NCI-H2171 (cell line): ENCODE measurements around the gene PADI1.
A peak's percentile ranks its signal among the peaks of the same experiment; 100 is the strongest.

Experiments used
- DNase-seq: peaks from one replicate; lab custom pipeline; 2025; lab: John Stamatoyannopoulos, UW

The PADI1 gene

DNA sequence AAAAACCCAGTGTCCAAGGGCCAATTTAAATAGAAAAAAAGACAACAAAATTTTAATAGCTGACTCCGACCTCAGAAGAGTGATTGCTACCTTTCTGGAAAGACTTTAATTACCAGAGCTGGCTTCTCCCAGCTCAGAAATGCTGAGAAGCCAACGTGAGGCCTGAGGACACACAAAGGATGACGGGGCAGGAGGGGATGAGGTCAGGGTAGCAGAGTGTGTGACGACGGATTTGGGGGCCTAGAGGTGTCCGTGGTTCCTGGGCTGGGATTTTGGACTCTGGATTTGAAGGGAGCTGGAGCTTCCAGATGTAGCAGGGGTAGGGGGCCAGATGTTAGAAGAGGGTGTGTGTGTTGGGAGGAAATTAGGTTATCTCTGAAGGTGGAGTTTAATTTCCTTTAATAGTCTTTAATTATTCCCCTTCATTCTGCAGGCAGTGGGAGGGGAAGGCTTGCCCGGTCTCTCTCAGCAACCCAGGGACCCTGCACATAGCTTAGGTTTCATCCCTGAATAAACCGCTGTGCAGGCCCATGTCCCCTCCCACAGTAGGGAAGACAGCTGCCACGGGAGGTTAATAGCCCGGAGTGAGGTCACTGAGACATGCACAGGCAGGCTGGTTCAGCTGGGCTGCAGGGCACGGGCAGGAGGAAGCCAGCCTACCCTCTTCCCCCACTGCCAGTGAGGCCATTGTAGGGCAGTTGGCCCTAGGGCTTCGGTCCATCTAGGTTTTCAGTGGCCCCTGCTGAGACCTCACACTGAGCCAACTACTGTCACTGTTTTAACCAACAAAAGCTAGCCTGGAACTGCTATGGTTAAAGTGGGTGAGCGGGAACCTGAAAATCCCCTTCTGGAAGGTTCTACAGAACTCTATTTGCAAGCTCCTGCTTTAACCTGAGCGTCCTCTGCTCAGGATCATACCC, 40.2 kb downstream of the PADI1 start:
- DNase-seq = peak; percentile 50

DNA sequence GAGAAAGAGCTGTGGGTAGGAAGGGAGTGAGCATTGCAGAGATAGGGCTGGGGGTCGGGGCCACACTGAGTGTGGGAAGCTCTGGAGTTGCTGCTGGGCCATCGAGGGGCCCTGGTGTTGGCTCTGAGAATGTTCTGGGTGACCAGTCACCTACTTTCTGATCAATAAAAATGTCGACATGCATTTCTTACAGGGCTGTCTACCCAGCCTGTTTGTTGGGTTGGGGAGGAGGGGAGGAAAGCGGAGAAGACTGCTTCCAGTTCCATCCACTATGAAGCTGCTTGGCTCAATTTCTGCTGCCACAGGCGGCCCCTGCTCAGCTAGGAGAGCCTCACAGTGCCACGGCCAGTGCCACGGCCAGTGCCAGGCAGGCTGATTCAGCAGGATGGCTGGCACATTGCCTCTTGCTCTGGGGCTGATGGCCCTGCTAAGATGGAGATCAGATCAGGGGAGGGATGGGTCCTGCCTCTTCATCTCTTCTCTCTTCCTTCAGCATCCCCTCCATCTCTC, 40.9 kb downstream of the PADI1 start:
- DNase-seq = no peak

DNA sequence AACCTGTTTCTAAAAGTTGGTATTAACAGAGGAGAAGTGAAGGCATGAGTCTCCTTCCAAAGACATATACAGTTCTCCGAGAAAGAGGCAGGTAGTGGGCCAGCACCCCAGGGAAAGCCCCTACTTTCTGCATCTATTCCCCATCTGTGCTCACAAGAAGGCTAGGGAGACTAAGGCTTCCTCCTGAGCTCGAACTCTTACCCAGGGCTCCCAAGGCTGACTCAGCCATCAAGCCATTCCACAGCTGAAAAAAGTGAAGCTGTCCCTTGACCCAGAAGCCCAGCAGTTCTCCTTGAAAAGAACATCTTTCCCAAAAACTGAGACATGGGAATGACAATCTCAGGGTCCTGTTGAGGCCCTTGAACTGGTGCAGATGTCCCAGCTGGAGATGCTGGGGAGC, 42.0 kb downstream of the PADI1 start:
- no peak for DNase-seq

DNA sequence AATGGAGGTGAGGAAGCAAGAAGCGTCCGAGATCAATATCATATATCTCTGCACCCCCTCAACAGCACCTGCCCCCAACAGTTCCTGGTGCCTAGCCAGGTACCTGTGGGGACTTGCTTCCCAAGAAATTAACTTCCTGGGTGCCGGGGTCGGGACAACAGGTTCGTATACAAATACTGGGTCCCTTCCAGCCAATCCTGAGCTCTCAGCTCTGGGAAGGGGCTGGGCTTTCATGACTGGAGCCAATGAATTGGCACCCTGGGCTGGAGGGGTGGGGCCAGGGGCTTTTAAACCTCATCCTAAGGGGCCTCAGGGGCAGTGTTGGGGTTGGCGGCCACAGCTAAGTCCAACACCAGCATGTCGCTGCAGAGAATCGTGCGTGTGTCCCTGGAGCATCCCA, 43.9 kb downstream of the PADI1 start, which contains the start of gene PADI3:
Gene PADI3, plus strand, starts transcription at position 318 of the 400 bp plus-strand sequence. Its CDS starts 40 bp downstream, at position 358.
- no peak for DNase-seq

DNA sequence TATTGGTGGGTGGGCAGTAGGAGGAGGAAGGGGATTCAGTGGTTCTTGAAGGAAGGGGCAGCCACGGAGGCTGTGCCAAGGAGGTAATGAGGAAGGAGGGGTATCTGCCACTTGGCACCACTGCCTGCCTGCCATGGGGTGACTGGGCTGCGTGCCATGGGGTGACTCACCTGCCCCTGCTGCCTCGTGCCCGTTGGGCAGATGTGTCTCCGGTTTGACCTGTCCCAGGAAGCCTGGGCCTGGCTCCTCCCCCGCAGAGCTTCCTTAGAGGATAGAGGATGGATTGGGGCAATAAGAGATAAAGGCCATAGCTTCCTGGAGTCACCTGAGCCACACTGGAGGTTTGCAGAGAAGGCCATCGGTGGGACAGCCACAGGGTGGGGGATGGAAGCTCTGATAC, 45.7 kb downstream of the PADI1 start:
- DNase-seq = no peak

DNA sequence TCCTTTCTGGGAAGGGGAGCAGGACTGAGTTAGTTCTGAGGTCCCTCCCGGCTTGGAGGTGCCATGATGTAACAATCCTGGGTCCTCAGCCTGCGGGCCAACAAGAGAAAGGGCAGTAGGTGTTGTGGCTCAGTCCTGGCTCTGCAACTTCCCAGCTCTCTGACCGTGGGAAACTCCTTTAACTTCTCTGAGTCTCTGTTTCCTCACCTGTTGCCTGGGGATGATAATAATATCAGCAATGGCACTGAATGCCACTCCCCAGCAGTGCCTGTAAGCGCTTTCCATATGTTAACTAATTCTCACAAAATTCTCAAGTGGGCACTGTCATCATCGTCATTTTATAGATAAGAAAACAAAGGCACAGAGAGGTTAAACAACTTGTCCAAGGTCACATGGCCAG, 46.3 kb downstream of the PADI1 start:
- DNase-seq = no peak

DNA sequence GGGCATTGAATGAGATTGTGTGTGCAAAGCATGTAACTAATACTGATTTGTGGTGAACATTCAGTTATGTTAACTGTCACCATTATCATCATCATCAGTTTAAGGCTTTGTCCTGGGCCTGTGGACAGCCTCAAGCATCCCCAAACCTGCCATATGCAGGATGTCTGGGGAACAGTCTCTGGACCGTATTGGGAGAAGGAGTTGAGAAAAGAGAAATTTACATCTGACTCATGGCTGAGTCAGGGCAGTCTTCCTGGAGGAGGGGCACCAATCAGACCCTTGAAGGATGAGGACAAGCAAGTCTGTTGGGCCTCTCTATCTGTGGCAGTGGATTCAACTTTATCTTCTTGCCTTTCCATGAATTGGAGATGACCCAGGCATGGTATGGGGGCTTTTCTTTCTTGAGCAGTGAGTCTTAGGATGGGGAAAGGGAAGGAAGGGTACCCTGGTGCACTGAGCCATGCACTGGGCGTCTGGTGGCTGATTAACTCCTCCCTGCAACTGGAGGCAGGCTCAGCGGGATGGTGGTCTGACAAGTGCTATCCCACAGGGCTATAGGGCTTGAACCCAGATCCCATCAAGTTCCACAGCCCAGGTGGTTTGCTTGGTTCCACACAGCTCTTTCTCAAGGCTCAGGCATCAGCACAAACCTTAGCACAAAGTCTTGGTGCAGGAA, 46.9 kb downstream of the PADI1 start:
- DNase-seq = no peak

DNA sequence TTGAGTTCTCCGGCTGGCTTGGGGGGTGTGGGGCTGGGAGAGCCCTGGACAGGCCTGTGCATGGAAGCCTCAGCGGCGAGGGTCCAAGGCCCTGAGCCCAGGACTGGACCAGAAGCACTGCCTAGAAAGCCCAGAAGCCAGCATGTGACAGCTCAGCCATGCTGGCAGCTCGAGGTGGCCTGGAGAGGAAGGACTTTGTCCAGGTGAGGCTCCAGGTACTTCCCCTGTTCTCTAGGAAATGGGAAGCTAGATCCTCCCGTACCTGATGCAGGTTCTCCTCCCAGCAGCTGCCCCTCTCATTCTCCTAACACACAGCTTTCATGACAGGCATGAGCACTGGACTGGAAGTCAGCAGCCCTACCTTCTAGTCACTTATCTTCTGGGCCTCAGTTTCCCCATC, 50.4 kb downstream of the PADI1 start:
- DNase-seq = no peak

DNA sequence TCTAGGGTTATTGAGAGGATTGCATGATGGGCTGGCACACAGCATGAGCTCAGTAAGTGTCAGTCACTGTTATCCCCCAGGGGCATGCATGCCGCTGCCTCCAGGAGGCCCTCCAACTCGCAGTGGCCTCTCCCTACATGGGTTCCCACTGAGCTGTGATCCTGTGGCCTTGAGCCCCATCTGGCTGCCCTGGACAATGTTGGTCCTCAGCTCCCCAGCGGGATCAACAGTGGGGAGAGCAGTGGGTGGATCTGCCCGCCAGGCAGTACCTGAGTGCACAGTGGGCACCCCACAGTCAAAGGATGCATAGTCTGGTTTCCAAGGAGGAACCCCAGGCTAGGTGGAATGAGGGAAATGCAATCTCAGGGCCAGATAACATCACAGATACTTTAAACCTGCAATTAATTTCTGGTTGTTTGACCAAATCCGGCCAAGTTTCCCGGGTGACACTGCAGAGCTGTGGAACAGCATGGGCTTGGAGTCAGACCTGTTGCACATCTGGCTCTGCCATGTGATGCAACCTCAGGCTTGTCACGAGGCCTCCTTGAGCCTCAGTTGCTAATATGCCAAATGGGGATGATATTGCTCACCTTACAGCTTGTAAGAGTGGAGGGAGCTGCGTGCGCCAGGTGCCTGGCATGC, 53.3 kb downstream of the PADI1 start:
- no peak for DNase-seq

DNA sequence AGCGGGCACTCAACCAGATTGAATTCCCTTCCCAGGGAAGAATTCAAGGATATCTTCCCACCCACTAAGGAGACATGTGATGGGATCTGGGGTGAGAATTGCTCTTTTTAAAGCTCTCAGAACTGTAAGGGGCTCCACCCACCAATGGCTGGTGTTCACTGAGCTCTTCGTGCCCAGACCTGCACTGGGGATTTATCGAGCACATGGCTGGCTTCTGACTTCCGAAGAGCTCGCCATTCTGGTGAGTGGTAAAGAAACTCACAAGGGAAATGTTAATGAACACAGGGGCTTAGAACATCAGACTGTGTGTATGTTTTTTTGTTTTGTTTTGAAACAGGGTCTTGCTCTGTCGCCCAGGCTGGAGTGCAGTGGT, 53.8 kb downstream of the PADI1 start:
- DNase-seq = peak; percentile 52

DNA sequence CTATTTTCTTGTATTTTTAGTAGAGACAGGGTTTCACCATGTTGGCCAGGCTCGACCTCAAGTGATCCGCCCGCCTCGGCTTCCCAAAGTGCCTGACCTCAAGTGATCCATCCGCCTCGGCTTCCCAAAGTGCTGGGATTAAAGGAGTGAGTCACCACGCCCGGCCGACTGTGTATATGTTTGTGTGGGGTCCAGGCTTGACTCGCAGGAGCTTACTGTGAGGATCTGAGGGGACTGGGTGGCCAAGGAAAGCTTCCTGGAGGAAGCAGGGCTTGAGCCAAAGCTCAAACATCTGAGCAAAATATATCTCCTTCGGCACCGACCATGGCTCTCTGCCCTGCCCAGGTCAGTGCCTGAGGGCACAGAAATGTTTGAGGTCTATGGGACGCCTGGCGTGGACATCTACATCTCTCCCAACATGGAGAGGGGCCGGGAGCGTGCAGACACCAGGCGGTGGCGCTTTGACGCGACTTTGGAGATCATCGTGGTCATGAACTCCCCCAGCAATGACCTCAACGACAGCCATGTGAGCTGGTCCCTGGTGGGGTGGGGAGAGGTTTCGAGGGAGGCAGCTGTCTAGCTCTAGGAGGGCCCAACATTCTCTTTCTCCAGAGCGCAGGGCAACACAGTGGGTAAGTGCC, 54.4 kb downstream of the PADI1 start:
- DNase-seq = no peak

DNA sequence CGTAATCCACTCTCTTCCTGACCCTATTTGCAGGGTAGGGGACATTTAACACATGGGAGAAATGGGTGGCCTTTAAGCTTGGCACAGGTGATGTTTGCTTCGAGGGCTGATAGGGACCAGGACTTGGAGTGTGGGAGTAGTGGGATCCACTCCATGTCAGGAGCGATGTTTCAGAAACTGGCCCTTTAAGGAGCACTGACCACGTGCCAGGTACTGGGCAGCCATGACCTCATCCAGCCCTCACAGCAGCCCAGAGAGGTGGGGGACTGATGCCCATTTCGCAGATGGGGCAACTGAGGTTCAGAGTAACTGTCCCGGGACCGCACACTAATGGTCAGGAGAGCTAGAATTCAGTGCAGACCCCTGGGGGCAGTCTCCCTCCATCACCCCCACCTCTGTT, 55.3 kb downstream of the PADI1 start:
- DNase-seq = no peak

DNA sequence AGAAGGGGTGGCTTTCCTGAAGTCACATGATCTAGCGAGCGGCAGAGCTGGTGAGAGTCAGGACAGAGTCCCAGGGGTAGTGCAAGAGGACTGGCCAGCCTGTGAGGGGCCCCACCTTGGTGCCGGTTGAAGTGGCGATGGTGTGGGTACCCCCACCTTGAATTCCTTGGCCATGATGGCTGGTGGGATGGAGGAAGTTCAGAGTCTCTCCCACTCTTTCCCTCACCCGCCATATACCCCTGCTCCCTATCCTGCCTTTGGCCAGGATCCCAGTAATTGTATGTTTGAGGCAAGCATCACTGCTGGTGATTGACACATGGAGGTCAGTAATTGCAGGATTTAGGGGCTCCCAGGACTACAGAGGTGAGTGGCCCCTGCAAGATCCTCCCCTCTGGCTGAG, 55.8 kb downstream of the PADI1 start:
- DNase-seq = no peak

DNA sequence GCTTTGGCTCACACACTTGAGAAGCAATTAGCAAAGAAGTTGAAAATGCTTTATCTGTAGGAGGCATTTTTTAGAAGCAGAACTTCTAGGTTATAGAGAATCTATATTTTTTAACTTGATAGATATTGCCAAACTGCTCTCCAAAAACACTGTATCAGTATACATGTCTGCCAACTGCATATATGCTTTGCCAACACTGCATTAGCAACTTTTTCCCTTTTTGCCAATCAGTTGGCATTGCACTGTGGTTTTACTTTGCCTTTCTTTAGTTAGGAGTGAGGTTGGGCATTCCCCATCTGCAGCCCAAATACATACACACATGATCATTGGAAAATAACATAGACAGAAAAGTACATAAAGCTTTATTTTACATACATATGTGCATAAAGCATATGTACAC, 59.0 kb downstream of the PADI1 start:
- no peak for DNase-seq

DNA sequence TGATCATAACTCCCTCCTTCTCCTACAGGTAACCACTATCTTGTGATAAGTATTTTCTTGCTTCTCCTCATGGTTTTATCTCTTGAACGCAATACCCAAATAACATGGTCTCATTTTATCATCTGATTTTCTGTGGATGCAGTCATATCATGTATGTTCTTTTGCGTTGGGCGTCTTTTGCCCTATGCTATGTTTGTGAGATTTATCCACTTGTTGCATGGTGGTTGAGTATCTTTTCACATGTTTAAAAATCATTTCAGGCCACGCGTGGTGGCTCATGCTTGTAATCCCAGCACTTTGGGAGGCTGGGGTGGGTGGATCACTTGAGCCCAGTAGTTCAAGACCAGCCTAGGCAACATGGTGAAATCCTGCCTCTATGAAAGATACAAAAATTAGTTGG, 59.5 kb downstream of the PADI1 start:
- DNase-seq = no peak

DNA sequence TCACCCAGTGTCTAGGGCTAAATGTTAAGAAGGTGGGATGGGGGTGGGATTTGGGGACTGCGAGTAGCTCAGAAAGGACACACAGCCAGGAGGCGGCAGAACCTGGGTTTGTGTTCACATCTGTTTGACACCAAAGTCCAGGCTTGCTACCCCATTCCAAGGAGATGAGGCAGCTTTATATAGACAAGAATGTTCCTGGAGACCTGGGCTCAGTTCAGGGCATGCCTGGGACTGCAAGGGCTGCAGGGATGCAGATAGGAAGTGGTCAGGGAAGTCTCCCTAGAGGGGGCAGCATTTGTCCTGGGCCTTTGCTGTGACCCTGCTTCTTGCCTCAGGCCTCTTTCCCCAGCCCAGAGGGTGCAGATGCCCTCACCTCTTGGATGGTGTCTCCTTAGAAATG, 60.2 kb downstream of the PADI1 start:
- no peak for DNase-seq

DNA sequence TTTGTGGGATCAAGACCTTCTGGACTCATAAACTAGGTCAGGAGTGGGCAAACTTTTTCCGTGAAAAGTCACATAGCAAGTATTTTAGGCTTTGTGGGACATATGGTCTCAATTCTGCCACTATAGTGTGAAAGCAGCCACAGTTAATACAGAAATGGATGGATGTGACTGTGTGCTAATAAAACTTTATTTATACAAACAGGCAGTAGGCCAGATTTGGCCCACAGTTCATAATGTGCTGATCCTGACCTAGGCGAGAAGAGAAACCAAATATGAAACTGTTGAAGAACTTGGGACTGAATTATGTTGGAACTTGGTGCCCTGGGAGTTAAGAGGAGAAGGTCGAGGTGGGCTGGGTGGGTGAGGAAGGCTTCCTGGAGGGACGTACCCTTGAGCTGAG, 61.0 kb downstream of the PADI1 start:
- no peak for DNase-seq

DNA sequence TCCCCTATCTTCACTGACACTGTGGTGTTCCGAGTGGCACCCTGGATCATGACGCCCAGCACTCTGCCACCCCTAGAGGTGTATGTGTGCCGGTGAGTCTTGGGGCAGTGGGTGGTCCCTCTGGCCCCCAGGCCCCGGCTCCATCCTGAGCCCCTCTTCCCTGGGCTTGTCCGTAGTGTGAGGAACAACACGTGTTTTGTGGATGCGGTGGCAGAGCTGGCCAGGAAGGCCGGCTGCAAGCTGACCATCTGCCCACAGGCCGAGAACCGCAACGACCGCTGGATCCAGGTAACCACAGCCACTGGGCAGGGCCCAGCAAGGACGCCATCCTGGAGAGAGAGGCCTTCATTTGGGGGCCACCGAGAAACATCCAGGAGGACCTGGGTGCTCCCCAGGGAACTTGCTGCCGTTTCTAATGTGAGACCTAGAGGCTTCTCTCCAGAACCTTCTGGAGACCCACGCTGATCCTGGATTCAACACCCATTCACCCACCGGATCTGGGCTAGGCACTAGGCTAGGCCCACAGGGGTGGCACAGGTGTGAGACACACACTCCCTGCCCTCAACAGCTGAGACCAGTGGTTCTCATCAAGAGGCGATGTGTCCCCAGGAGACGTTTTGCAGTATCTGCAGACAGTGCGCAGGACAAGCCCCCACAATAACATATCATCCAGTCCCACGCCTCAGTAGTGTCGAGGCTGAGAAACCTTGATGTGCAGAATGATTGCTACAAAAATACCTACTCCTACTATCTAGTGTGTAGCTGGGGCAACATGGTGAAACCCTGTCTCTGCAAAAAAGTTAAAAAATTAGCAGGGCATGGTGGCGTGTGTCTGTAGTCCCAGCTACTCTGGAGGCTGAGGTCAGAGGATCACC, 66.2 kb downstream of the PADI1 start:
- DNase-seq = no peak

DNA sequence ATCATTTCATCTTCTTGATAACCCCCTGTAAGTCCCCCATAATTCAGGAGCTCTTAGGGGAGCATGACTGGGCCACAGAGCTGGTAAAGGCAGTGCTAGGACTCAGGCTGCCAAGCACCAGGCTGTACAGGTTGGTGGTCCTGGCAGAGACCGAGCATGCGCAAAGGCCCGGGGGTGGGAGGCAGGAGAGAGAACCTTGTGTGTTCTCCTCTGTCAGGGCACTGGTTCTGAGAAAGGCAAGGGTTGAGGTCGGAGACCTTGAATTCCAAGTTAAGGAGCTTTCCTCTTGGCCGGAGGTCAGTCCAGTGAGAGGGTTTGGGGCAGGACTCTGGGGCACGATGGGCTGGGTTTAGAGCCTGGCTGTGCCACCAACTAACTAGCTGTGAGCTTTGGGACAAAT, 67.1 kb downstream of the PADI1 start:
- no peak for DNase-seq

DNA sequence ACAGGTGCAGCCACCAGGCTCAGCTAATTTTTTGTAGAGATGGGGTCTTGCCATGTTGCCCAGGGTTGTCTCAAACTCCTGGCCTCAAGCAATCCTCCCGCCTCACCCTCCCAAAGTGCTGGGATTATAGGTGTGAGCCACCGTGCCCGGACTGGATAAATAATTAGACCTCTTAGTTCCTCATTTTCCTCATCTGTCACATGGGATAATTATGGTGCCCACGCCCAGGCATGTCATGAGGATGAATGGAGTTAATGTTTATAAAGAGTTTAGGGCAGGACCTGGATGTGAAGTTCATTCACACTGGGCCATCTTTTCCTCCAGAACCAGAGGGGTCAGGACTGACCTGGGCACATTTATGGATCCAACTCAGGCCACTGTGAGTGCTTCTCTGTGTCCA, 67.7 kb downstream of the PADI1 start:
- DNase-seq = no peak

DNA sequence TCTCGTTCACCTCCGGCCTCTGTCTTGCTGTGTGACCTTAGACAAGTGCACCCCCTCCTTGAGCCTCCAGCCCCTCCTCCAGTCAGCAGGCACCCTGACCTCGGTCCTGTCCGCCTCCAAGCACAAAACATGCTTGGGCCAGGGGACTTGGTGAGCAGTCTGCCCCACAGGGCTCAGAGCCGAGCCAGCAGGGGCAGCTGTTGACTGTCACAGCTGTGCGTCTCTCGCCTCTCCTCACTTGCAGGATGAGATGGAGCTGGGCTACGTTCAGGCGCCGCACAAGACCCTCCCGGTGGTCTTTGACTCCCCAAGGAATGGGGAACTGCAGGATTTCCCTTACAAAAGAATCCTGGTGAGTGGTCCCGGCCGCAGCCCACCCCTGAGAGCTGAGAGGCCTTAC, 68.2 kb downstream of the PADI1 start:
- DNase-seq = no peak
